HG03159 (cell line): ENCODE data around the gene AK8.
"Not testable (repeated sequence)": the region's sequence is repeated elsewhere in the genome, so short reads cannot be mapped to it uniquely, and the experiment has no call there.

Source experiments
- ATAC-seq: cut with Tn5 transposase; IDR thresholded peaks from one replicate; pipeline ENCODE4 v1.9.1; 2021; ENCODE audit warnings: mild to moderate bottlenecking, moderate library complexity; ENCODE audit not compliant: unreplicated experiment

Gene AK8

GRCh38 chr9:132721661-132722060 lies 156.4 kb downstream of the AK8 start:
- no peak for ATAC-seq

GRCh38 chr9:132718381-132718928 lies 159.6 kb downstream of the AK8 start:
- ATAC-seq = not testable (repeated sequence)

- ATAC-seq = no peak
These were observed 160.6 kb downstream of the AK8 start for GRCh38 chr9:132717326-132717945.

GRCh38 chr9:132716007-132716406 lies 162.1 kb downstream of the AK8 start:
- no peak for ATAC-seq

- ATAC-seq = no peak
These were observed 165.3 kb downstream of the AK8 start for GRCh38 chr9:132712753-132713152.

DNA sequence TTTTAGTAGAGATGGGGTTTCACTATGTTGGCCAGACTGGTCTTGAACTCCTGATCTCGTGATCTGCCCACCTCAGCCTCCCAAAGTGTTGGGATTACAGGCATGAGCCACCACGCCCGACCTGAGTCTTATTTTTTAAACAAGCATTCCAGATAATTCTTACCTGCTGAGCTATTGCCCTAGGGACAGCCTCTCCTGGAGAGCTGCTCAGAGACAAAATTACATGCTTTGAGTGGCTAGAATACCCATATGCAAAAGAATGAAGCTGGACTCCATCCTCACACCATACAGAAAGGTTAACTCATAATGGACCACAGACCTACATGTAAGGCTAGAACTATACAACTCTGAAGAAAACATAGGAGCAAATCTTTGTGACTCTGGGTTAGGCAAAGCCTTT lies 166.2 kb downstream of the AK8 start:
- no peak for ATAC-seq

DNA sequence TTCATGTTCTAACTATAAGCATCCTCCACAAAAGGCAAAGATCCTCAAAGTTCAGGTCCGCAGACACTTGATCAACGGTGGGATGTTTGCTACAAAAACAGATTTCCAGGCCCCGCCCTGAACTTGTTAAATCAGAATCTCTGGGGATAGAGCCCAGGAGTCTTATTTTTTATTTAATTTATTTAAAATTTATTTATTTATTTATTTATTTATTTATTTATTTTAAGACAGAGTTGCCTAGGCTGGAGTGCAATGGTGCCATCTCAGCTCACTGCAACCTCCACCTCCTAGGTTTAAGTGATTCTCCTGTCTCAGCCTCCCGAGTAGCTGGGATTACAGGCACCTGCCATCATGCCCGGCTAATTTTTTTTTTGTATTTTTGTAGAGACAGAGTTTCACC lies 166.9 kb downstream of the AK8 start:
- not testable (repeated sequence) for ATAC-seq

- ATAC-seq = no peak
These were observed 167.8 kb downstream of the AK8 start for GRCh38 chr9:132710333-132710732.

DNA sequence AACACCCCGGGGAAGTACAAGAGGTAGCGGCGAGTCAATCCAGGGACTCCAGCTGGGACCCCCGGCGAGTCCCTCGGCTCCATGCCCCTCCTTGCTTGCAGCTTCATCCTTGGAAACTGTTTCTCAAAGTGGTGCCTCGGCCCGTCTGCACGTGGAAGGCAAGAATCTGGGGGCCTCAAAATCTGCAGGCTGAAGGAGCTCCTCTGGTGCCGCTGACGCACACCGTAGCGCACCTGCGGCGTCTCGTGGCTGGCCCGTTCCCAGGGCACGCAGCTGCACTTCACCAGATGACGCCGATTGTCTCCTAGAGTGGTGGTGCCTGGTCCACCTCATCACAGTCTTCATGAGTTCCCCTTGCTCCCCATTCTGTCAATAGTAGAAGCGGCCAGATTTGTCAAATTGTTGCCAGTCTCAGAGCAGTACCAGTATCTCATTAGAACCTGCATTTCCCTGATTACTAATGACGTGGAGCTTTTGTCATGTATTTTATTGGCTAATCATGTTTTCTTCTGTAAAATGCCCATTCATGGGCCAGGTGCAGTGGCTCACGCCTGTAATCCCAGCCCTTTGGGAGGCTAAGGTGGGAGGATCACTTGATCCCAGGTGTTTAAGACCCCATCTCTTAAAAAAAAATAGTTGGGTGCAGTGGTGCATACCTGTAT lies 169.2 kb downstream of the AK8 start:
- no peak for ATAC-seq

- no peak for ATAC-seq
These were observed 169.8 kb downstream of the AK8 start for GRCh38 chr9:132708239-132708638.

- no peak for ATAC-seq
These were observed 174.7 kb downstream of the AK8 start for GRCh38 chr9:132703336-132703735.

DNA sequence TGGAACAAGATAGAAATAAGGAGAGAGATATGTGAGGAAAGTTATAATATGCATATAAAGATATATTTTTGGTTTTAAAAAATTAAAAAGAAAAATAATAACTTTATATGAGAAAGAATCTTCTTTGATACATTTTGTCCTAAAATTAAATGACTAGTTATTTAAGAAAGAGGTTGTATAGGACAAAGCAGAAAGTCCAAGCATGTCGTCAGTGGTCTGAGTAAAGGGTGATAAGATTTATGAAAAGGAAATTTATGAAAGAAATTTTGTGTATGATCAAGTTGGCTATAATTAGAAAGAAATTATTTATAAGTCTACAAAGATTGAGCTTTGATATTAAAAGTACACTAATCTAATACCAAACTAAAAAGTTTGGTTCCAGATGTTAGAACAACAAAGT lies 175.8 kb downstream of the AK8 start:
- ATAC-seq = no peak

- no peak for ATAC-seq
These were observed 178.1 kb downstream of the AK8 start for GRCh38 chr9:132699956-132700355.

DNA sequence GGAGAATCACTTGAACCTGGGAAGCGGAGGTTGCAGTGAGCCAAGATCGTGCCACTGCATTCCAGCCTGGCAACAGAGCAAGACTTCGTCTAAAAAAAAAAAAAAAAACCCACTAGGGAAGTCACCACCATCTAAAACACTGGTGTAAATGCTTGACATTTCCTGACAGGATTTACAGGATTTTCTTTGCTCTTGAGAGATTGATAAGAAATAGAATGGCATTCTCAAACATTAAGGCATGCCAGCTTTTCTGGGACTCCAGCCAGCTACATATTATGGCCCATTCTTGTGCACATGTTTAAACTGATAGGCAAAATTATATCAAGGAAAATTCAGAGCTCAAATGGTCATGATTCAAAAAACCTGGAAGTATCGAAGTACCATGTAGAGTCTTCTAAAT lies 179.1 kb downstream of the AK8 start:
- ATAC-seq = no peak

DNA sequence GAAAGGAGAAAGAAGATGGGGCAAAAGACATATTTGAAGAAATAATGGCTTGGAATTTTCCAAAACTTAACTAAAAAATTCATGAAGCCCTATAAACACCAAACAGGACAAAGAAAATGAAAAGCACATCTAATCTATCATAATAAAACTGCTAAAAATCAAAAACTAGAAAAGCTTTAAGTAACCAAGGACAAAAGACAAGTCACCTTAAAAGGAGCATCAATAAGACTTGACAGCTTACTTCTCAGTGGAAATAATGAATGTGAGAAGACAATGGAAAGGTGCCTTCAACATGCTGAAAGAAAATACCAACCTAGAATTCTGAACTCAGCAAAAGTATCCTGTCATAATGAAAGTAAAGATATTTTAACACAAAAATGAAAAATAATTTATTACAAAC lies 180.9 kb downstream of the AK8 start:
- ATAC-seq = no peak

DNA sequence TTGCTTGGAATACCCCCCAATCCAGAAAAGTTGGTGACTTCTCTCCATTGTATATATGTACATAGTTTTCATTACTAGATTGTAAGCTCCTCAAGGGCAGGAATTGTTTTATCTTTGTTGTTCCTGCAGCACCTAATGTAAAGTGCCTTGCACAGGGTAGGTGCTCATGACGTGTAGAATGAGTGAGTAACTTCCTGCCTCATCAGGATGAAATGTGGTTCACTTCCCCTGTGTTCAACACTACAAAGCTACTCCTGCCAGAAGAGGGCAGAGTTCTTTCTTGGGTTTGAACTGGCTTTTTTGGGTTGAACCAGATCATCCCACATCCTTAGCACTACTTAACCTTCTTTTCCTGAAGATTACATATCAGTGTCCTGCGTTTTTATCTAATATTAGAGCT lies 183.9 kb downstream of the AK8 start:
- ATAC-seq = no peak

DNA sequence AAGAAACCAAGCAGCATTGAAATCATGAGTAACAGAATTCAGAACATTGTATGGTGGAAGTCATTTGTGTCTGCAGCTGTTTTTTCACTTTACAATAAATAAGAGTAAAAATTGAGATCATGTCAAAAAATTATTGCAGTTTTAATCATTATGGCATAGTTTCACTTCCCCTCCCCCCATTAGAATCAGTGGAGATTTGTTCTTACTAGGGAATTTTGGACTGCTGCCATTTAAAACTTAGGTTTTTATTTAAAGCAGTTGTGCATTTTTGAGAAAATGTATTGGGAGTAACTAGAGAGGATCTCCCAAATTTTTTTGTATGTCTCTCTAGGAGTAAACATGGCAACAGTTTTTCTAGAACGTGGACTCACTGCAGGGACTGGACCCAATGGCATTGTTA lies 187.4 kb downstream of the AK8 start:
- no peak for ATAC-seq

DNA sequence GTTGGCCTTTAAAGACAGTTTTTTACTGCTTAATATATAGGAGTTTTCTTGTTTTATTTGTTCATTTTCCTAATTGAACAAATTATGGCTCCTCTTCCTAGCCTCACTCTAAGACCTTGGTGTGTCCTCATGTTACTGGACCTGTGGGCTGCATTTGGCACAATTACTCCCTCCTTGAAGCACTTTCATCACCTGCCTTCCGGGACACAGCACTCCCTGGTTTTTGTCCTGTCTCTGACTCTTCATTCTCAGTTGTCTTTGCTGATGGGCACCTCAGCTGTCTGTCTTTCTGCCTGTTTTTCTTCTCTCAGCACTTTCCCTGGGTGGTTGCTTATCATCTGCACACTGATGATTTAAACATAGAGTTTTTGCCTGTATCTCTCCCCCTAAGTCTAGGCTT lies 194.2 kb downstream of the AK8 start:
- no peak for ATAC-seq

DNA sequence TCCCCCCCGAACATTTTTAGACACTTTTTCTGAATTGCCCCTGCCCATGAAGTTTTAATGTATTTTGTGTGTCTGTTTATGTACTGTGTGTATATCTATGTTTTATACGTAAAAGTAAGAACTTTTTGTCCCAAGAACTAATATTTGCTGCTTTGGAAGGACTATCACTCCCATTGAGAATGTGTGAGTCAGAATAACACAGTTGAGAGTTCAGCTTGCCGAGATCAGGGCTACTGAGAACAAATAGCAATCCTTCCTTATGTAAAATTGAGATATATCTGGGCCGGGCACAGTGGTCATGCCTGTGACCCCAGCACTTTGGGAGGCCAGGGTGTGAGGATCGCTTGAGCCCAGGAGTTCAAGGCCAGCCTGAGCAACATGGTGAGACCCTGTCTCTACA lies 196.5 kb downstream of the AK8 start:
- no peak for ATAC-seq

GRCh38 chr9:132679946-132680625 lies 198.0 kb downstream of the AK8 start:
- ATAC-seq = no peak

DNA sequence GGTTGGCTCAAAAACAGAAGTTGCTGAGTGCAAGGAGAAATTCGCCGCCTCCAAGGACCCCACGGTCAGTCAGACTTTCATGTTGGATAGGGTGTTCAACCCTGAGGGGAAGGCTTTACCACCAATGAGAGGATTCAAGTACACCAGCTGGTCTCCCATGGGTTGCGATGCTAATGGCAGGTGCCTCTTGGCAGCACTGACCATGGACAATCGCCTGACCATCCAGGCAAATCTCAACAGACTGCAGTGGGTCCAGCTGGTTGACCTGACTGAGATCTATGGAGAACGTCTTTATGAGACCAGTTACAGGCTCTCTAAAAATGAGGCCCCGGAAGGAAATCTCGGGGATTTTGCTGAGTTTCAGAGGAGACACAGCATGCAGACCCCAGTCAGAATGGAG lies 200.1 kb downstream of the AK8 start:
- ATAC-seq = no peak
